ENCODE results near the gene KIN.
A peak's percentile ranks its signal among the peaks of the same experiment; 100 is the strongest.
"Not testable (repeated sequence)": the region's sequence is repeated elsewhere in the genome, so short reads cannot be mapped to it uniquely, and the experiment has no call there.

The KIN gene

GRCh38 chr10:7787857-7788638, at the start of gene KIN, which contains the start of gene ATP5F1C:
Gene KIN (minus strand): TSS chr10:7787993. CDS start chr10:7787933, 60 bp downstream.
Gene ATP5F1C (plus strand): TSS chr10:7788177. CDS start chr10:7788208, 31 bp downstream.
- DNase-seq = peak; percentile 99

GRCh38 chr10:7836571-7836970, 48.8 kb upstream of the KIN start:
- DNase-seq = no peak

DNA sequence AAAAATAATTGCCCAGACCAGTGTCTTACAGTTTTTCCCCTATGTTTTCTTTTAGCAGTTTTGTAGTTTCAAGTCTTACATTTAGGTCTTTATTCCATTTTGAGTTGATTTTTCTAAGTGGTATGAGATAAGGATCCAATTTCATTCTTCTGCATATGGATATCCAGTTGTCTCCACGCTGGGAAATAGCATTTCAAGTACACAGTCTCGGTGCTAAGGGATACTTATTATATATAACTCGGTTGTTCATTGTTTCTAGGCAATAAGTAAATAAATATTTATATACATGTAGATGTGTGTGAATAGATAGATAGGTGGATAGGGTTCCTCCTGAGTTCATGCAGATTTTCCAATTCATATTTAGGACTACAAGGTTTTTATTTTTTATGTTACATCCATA, 46.5 kb upstream of the KIN start:
- DNase-seq = no peak

DNA sequence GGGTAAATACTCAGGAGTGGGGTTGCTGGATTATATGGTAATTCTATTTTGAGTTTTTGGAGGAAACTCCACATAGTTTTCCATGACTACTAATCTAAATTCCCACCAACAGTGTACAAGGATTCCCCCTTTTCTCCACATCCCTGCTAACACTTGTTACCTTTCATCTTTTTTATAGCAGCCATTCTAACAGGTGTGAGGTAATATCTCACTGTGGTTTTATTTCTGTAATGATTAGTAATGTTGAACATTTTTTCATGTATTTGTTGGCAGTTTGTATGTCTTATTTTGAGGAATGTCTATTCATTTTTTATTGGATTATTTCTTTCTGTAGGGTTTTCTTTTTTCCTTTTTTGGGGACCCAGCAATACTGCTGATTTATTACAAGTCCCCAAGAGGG, 45.4 kb upstream of the KIN start:
- no peak for DNase-seq

DNA sequence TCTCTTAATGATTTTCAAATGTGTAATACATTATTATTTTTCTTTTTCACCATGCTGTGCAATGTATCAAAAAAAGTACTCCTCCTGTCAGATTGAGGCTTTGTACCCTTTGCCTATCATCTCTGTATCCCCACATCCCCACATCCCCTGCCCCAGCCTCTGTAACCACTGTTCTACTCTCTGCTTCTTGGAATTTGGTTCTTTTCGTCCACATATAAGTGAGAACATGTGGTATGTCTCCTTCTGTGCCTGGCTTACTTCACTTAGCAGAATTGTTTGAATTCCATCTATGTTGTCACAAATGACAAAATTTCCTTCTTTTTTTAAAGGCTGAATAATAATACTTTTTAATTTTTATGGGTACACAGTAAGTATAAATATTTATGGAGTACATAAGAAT, 44.3 kb upstream of the KIN start:
- DNase-seq = no peak

GRCh38 chr10:7829289-7829834, 41.6 kb upstream of the KIN start:
- no peak for DNase-seq

DNA sequence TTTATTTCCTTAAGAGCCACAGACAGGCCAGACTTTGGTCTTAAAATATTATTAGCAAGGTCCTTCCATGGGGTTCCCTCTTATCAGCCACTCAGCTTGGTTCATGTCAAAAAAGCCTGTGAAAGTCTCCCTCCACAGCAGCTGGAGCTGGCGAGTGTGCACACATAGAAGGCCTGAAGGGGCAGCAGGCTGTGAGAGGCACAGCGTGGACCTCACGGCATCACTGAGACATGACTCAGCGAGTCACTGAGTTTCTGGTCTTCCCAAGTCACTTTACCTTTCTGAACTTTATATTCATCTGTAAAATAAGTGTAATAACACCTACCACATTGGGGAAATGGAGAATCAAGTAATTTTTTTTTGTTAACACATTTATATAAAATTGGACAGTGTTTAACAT, 39.2 kb upstream of the KIN start:
- no peak for DNase-seq

- DNase-seq = no peak
Measured at GRCh38 chr10:7824251-7824650, 36.5 kb upstream of the KIN start.

- peak; percentile 53 for DNase-seq
Measured at GRCh38 chr10:7819121-7819460, 31.3 kb upstream of the KIN start.

GRCh38 chr10:7818295-7819120, 30.7 kb upstream of the KIN start, which contains the start of gene TAF3:
Gene TAF3 (plus strand): TSS chr10:7818505. CDS start chr10:7818710, 205 bp downstream.
- DNase-seq = peak; percentile 95

GRCh38 chr10:7817984-7818294, 30.1 kb upstream of the KIN start:
- no peak for DNase-seq

DNA sequence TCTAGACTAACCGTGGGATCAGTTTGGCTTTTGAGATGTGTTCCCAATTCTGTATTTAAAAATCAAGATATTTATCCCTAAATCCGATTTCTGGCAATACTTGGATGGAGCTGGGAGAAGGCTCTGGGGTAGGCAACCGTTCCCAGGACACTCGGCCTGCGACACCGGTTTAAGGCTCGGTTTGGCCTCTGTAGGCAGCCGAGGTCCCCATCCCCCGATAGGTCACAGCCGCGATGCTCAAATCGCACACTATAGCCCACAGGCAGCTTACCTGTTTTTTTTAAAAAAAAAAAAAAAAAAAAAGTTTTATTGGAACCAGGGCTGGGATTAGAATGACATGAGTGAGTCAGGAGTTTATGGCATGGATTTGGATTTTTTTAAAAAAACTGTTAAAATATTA, 29.8 kb upstream of the KIN start:
- DNase-seq = no peak

DNA sequence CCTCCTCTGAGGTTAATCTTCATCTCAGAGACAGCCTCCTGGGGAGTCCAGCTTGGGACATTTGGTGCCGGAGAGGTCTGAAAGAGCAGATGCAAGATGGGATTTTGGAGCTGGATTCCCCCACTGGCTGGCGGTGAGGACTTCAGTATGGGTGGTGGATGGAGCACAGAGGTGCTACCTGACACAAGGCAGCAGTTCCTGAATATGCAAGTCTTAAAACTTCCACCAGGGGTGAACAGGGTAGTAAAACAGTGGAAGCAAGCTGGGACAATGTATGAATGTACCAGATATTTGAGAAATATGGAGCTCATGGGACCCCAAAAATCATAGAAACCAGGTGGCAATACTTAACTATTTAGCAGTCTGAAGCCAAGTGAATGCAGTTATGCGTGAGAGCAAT, 25.7 kb upstream of the KIN start:
- no peak for DNase-seq

GRCh38 chr10:7811743-7812142, 23.9 kb upstream of the KIN start:
- DNase-seq = not testable (repeated sequence)

DNA sequence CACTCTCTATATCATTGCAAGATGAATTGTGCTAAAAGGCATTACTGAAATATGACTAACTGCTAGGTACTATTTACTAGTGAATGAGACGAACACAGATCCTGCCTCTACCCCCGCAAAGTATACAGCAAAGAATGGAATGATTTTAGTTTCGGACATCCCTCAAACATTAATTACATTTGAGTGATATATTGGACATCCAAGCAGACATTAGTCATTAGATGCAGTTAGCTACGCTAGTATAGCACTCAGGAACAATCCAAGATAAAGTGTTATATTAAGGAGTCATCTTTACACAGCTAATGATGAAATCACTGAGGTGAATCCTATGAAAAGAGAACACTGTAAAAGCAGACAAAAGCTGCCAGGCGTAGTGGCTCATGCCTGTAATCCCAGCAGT, 23.2 kb upstream of the KIN start:
- DNase-seq = no peak

DNA sequence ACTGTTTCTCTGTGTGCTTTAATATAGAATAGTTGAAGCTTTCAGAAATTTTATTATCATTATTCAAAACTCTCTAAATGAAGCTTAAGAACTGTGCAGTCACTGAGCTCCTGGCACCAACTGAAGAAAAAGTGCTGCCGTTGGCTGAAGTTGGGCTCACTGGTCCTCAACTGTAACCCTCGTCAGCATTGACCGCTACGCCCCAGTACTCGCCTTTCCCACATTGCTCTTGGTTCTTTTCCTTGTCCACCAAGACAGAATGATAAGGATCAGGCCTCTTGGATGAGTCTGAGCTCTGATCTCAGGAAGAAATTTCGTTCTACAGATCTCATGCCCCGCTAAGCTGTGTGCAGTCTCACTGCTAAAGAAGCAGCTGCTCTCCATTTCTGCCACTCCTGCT, 22.6 kb upstream of the KIN start:
- DNase-seq = no peak

DNA sequence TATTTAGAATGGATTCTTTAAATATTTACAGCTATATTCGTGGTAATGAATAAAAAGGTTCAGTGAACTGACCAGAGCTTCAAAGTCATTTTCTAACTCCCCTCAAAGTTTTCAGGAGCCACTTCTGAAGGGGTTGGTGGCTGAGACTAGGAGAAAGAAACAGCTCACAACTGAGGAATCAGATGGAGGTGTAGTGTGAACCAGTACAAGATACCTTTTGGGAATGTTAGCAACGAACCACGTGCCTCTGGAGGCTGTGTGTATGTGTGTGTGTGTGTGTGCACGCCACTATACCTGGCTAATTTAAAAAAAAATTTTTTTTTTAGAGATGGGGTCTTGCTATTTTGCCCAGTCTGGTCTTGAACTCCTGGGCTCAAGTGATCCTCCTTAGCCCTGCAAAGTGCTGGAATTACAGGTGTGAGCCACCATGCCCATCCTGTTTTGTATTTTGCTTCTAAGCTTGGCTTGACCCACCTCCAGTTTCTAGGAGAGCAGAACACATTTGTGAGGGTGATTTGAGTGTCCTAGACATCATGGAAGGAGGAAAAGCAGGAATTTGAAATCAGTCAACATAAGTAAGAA, 21.0 kb upstream of the KIN start:
- no peak for DNase-seq

DNA sequence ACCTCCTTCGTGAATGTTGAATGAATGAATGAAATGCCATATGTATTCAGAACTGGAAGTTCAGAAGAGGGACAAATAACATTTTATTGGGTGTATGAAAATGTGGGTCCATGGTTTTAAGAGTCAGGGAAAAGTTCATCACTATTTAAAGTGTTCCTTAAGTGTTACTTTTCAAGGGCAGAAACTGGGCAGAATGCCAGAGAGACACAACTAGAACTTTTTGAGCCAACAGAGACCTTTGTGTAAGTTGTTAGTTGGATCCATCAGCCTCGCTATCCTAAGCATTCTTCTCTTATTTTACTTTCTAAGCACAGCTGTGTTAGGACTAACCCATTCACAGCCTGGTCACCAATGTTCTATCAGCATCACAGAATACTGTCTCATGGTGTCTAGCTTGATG, 16.9 kb upstream of the KIN start:
- no peak for DNase-seq

GRCh38 chr10:7804216-7804615, 16.4 kb upstream of the KIN start:
- no peak for DNase-seq

DNA sequence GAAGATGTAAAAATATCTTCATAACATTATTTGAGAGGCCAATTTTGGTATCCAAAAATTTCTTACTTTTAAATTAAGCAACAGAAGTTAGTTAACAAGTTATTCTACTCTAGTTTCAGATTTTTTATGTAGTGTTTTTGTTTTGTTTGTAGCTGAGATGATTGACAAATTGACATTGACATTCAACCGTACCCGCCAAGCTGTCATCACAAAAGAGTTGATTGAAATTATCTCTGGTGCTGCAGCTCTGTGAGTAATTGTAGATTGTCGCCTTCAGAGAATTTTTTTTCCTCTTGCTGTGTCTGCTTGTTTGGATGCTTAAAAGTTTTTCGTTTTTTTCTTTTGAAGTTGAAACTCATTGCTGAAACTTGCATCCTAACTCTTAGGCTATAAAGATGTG, 14.8 kb upstream of the KIN start:
- DNase-seq = no peak

DNA sequence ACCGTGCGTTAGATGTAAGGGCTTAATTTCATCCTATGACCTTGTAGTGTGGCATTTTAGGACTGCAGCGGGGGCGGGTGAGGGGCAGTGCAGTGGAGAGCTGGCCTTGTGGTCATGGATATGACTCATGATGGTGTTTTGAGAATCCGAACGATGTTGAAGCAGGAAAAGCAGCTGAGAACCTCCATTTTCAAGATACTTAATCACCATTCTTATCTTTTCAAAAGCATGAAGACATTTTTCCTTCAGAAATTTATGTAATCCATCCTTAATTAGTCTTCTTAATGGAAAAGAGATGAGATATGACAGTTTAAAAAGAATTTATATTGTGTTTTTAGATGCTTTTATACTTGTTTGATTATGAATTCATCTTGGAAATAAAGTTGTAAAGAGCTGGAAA, 9.8 kb upstream of the KIN start:
- no peak for DNase-seq

DNA sequence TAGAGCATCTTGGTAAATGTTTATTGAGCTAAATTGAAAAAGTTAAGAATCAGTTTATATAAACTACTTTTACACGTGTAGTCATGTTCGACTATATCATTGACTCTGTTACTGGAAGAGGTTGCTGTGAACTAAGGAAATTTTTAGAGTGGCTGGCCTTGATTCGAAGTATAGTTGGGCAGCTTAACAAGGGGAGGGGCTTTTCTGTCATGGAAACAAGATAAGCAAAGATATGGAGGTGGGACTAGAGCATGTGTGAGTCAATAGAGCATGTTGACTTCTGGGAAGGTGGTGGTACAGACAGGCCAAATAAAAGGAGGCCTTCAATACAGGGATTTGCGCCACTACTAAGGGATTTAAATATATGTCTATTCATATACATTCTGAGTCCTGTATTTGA, 7.8 kb upstream of the KIN start:
- DNase-seq = no peak

DNA sequence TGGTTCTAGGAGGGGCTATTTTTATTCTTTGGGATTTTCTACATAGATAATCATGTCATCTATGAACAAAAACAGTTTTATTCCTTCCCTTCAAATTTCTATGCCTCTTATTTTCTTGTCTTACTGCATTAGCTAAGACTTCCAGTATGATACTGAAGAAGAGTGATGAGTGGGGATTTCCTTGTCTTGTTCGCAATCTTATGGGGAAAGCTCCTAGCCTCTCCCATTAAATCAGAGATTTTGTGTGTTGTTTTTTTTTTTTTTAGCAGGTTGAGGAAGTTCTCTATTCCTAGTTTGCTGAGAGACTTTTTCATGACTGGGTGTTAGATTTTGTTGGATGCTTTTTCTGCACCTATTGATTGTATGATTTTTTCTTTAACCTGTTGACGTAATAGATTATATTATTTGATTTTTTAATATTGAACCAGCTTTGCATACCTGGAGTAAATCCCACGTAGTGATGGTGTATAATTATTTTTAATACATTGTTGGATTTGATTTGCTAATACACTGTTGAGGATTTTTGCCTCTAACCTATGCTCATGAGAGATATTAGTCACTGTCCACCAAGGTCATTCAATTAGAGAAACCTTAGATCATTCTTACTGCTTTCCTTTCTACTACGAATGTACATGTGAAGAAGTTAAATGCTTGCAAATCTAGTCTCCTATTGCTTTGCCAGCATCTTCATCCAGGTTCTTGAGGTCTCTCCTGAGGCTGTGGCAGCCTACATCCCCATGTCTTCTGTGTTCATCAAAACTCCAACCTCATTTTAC, 6.6 kb upstream of the KIN start:
- no peak for DNase-seq
